Esophagus squamous epithelium (tissue), 5 donors: ENCODE measurements around the gene TERC. TPM values are rescaled to one million over a fixed set of nuclear protein-coding genes. Genes with fewer than 3 reads are reported as not detected.
"Not testable (repeated sequence)": the region's sequence is repeated elsewhere in the genome, so short reads cannot be mapped to it uniquely, and the experiment has no call there.

ENCODE experiments used
- DNase-seq: peaks from one replicate; lab custom pipeline; 2025; lab: John Stamatoyannopoulos, UW
- H3K27ac ChIP-seq, 4 donors: fragments of 200-600 bp; sonication (generic); one replicate each; pipeline ENCODE4 v1.5.1; 2016 to 2019; ENCODE audit warnings: mild to moderate bottlenecking in 1 of 4
- H3K27me3 ChIP-seq, 4 donors: fragments of 200-600 bp; sonication (generic); 1 replicate in 3 of 4; 2 replicates in 1 of 4; pipeline versions ENCODE4 v1.5.1 to v1.6.0; 2017 to 2021; ENCODE audit warnings: antibody characterized with exemption in 1 of 4
- H3K36me3 ChIP-seq, 3 donors: fragments of 200-600 bp; sonication (generic); one replicate each; pipeline ENCODE4 v1.5.1; 2016 to 2019
- H3K4me1 ChIP-seq, 3 donors: fragments of 200-600 bp; sonication (generic); one replicate each; pipeline ENCODE4 v1.5.1; 2017 to 2019
- H3K4me3 ChIP-seq, 4 donors: fragments of 200-600 bp; sonication (generic); 1 replicate in 3 of 4; 2 replicates in 1 of 4; pipeline ENCODE4 v1.5.1; 2016 to 2019; ENCODE audit warnings: mild to moderate bottlenecking in 2 of 4, moderate library complexity in 1 of 4
- H3K9me3 ChIP-seq, 3 donors: fragments of 200-600 bp; sonication (generic); one replicate each; pipeline ENCODE4 v1.5.1; 2016 to 2019
- POLR2A ChIP-seq, 4 donors: fragments of 450-650 bp; IDR thresholded peaks; one replicate each; pipeline ENCODE4 v1.6.1; 2017; ENCODE audit warnings: antibody characterized with exemption in 4 of 4, mild to moderate bottlenecking in 4 of 4, moderate library complexity in 3 of 4
- WGBS, 2 donors: methylation state at CpG; one replicate each; pipeline ENCODE4 v1.1.5; 2018; 5-methylcytosine and 5-hydroxymethylcytosine counted together
- intact Hi-C: fragments of 100-400 bp; cut with DNase I; formaldehyde crosslinking; loops from one replicate; pipeline ENCODE4 v1.15.0; 2022
- small RNA-seq, 4 donors: library from RNA; depleted of rRNA; stranded (forward); fragments of <200 nt; gene quantifications; one replicate each; pipeline ENCODE3, GENCODE V24; 2016
- total RNA-seq, 4 donors: library from RNA; depleted of rRNA; stranded (reverse); fragments of >200 nt; gene quantifications; one replicate each; pipeline ENCODE4 v1.1.0, GENCODE V29; 2016
- TF ChIP-seq, protein P1 (sequence below), 6 experiments: fragments of 450-650 bp in 4 of 6; fragments of 200-600 bp in 2 of 6; sonication (generic) in 2 of 6; IDR thresholded peaks; one replicate each; pipeline ENCODE4 v1.5.1; 2016 to 2019; ENCODE audit warnings: antibody characterized with exemption in 6 of 6, mild to moderate bottlenecking in 4 of 6, moderate library complexity in 4 of 6
- donor health status: DM: yes; HTN: yes; CAD: no.

The TERC gene
- total RNA-seq, 4 donors from 2014 or later = 120 to 221 (median 166) TPM

- TF ChIP-seq, protein P1, sequence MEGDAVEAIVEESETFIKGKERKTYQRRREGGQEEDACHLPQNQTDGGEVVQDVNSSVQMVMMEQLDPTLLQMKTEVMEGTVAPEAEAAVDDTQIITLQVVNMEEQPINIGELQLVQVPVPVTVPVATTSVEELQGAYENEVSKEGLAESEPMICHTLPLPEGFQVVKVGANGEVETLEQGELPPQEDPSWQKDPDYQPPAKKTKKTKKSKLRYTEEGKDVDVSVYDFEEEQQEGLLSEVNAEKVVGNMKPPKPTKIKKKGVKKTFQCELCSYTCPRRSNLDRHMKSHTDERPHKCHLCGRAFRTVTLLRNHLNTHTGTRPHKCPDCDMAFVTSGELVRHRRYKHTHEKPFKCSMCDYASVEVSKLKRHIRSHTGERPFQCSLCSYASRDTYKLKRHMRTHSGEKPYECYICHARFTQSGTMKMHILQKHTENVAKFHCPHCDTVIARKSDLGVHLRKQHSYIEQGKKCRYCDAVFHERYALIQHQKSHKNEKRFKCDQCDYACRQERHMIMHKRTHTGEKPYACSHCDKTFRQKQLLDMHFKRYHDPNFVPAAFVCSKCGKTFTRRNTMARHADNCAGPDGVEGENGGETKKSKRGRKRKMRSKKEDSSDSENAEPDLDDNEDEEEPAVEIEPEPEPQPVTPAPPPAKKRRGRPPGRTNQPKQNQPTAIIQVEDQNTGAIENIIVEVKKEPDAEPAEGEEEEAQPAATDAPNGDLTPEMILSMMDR (IDR thresholded peaks at IDR 0.05) = no peak
- TF ChIP-seq POLR2A (IDR thresholded peaks at IDR 0.05) = no peak
- no peak for DNase-seq
- intact Hi-C loops = no loop called here
- Histone ChIP-seq H3K9me3 (no peaks in the 10 kb centered on the region), H3K4me1 (no peaks in the 10 kb centered on the region), H3K27me3 (no peaks in the 10 kb centered on the region), H3K27ac (no peak overlapping the region), H3K4me3 (no peak overlapping the region), H3K36me3 (no peaks in the 10 kb centered on the region)
Observed at GRCh38 chr3:169722724-169723123, 42.1 kb downstream of the TERC start.

DNA sequence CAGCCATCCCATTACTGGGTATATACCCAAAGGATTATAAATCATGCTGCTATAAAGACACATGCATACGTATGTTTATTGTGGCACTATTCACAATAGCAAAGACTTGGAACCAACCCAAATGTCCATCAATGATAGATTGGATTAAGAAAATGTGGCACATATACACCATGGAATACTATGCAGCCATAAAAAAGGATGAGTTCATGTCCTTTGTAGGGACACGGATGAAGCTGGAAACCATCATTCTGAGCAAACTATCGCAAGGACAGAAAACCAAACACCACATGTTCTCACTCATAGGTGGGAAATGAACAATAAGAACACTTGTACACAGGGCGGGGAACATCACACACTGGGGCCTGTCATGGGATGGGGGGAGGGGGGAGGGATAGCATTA is 46.4 kb downstream of the TERC start:
- H3K27me3 ChIP-seq, H3K4me1 ChIP-seq, H3K9me3 ChIP-seq, intact Hi-C loops, H3K36me3 ChIP-seq, DNase-seq, H3K27ac ChIP-seq, H3K4me3 ChIP-seq: not testable (repeated sequence)
- WGBS, 2 donors = 85 to 95% methylated on average over 2 to 4 of the region's 4 CpGs

Small RNA genes lying within 50 kb of the gene (small RNA-seq; reads per million reads assigned to genes)
- 0 reads per million in 4 donors for gene RNU6-637P

Other genes with a start within 250 kb of the TERC start
- gene MECOM, start 101.3 kb downstream of the TERC start, total RNA-seq = 10 to 100 TPM; 21.0 to 42.0 (median 26.6) TPM
- gene ACTRT3, start 4.5 kb upstream of the TERC start, total RNA-seq = 1 to 10 TPM in 3 of 4 donors, under 1 TPM in 1; 0.45 to 3.1 (median 2.0) TPM
- gene MYNN, start 8.3 kb upstream of the TERC start, total RNA-seq = 10 to 100 TPM in 3 of 4 donors, 1 to 10 TPM in 1; 6.5 to 19.1 (median 12.4) TPM
- not detected for gene LRRIQ4, start 47.8 kb upstream of the TERC start, total RNA-seq
- 1 to 10 TPM in 1 of 4 donors, under 1 TPM in 1, not detected in 2; 0.35 to 1.3 TPM for gene LRRC34, start 47.8 kb upstream of the TERC start, total RNA-seq
- not detected for gene LRRC31, start 104.9 kb upstream of the TERC start, total RNA-seq
- gene SAMD7, start 146.5 kb upstream of the TERC start, total RNA-seq = not detected
- 10 to 100 TPM; 15.0 to 49.8 (median 23.6) TPM for gene SEC62, start 201.7 kb upstream of the TERC start, total RNA-seq